B cell (primary cell): ENCODE data around the gene UBAC2. TPM values are rescaled to one million over a fixed set of nuclear protein-coding genes. Genes with fewer than 3 reads are reported as not detected.
"Not testable (repeated sequence)": the region's sequence is repeated elsewhere in the genome, so short reads cannot be mapped to it uniquely, and the experiment has no call there.

ENCODE experiments used
- ATAC-seq: fragments of 200-7000 bp; cut with Tn5 transposase; one replicate; pipeline ENCODE4 v1.10.0; 2021; ENCODE audit warnings: low read depth, mild to moderate bottlenecking, moderate number of reproducible peaks, moderate library complexity
- CTCF ChIA-PET: fragments of 350-600 bp; sonication (Branson Sonifier 250); formaldehyde crosslinking; loops from one replicate; lab custom pipeline; 2021; ENCODE audit warnings: antibody characterized with exemption, inconsistent platforms; lab: Charles Lee
- POLR2A ChIA-PET: fragments of 350-600 bp; sonication (Branson Sonifier 250); formaldehyde crosslinking; loops from one replicate; lab custom pipeline; 2021; ENCODE audit warnings: antibody characterized with exemption; lab: Charles Lee
- DNase-seq: peaks from one replicate; pipeline ENCODE4 v3.0.0; 2013
- H2AFZ ChIP-seq: 2 replicates; pipeline ENCODE4 v1.6.1; 2012; ENCODE audit warnings: mild to moderate bottlenecking, low read depth, low read length; ENCODE audit not compliant: insufficient read depth, poor library complexity, severe bottlenecking
- H3K27ac ChIP-seq, 2 donors: 1 replicate in 1 of 2; 2 replicates in 1 of 2; pipeline ENCODE4 v1.5.1; 2012 to 2013; ENCODE audit warnings: low read length in 2 of 2, mild to moderate bottlenecking in 2 of 2, moderate library complexity in 1 of 2
- H3K27me3 ChIP-seq, 4 experiments: fragments of 200-600 bp in 1 of 4; sonication (generic) in 1 of 4; replicated peaks in 1 of 4; 1 replicate in 2 of 4; 2 replicates in 2 of 4; pipeline versions ENCODE4 v1.6.1 to v1.7.0; 2013 to 2016; ENCODE audit warnings: low read length in 3 of 4, mild to moderate bottlenecking in 2 of 4, mixed read lengths in 1 of 4, moderate library complexity in 1 of 4; ENCODE audit not compliant: insufficient read depth in 4 of 4, control insufficient read depth in 3 of 4; ENCODE audit errors: control extremely low read depth in 1 of 4
- H3K36me3 ChIP-seq, 2 experiments: replicated peaks in 1 of 2; 1 replicate in 1 of 2; 2 replicates in 1 of 2; pipeline versions ENCODE4 v1.6.1 to v1.7.1; 2013; ENCODE audit warnings: low read length in 1 of 2; ENCODE audit not compliant: insufficient read depth in 2 of 2, control insufficient read depth in 1 of 2; ENCODE audit errors: control extremely low read depth in 1 of 2, extremely low read depth in 1 of 2
- H3K4me1 ChIP-seq, 2 donors: fragments of 200-600 bp in 1 of 2; sonication (generic) in 1 of 2; 1 replicate in 1 of 2; 2 replicates in 1 of 2; pipeline versions ENCODE4 v1.5.1 to v1.6.1; 2013 to 2017; ENCODE audit warnings: low read length in 2 of 2; ENCODE audit not compliant: control insufficient read depth in 2 of 2, insufficient read depth in 2 of 2
- H3K4me2 ChIP-seq: replicated peaks from 2 replicates; pipeline ENCODE3; 2012; ENCODE audit warnings: mild to moderate bottlenecking, low read depth, low read length; ENCODE audit not compliant: poor library complexity, severe bottlenecking
- H3K4me3 ChIP-seq, 5 experiments: fragments of 200-600 bp in 1 of 5; sonication (generic) in 1 of 5; 1 replicate in 3 of 5; 2 replicates in 2 of 5; pipeline versions ENCODE4 v1.5.1 to v1.7.0; 2011 to 2016; ENCODE audit warnings: low read length in 4 of 5, mild to moderate bottlenecking in 4 of 5, low read depth in 2 of 5, control low read depth in 1 of 5, moderate library complexity in 1 of 5; ENCODE audit not compliant: insufficient read depth in 1 of 5; ENCODE audit errors: control extremely low read depth in 1 of 5, extremely low read depth in 1 of 5
- H3K79me2 ChIP-seq: fragments of 200-600 bp; sonication (generic); one replicate; pipeline ENCODE4 v1.6.0; 2016; ENCODE audit warnings: low read length; ENCODE audit not compliant: control insufficient read depth, insufficient read depth
- H3K9ac ChIP-seq: fragments of 200-600 bp; sonication (generic); 2 replicates; pipeline ENCODE4 v1.6.1; 2017; ENCODE audit warnings: mild to moderate bottlenecking, low read length, moderate library complexity
- H3K9me3 ChIP-seq, 3 donors: one replicate each; pipeline versions ENCODE4 v1.6.1 to v1.7.1; 2013; ENCODE audit warnings: low read length in 2 of 3; ENCODE audit not compliant: control insufficient read depth in 2 of 3, insufficient read depth in 1 of 3; ENCODE audit errors: control extremely low read depth in 1 of 3
- H4K20me1 ChIP-seq: 2 replicates; pipeline ENCODE4 v1.6.0; 2012; ENCODE audit warnings: mild to moderate bottlenecking, low read length; ENCODE audit not compliant: insufficient read depth, control insufficient read depth, poor library complexity, severe bottlenecking
- H3K27ac Mint-ChIP-seq: one replicate; pipeline ENCODE4 v1.8.0; 2021; ENCODE audit warnings: mixed read lengths
- H3K27me3 Mint-ChIP-seq: one replicate; pipeline ENCODE4 v1.8.0; 2021; ENCODE audit warnings: mixed read lengths
- H3K4me1 Mint-ChIP-seq: one replicate; pipeline ENCODE4 v1.8.0; 2021; ENCODE audit warnings: mixed read lengths
- H3K4me3 Mint-ChIP-seq: one replicate; pipeline ENCODE4 v1.8.0; 2021; ENCODE audit warnings: mixed read lengths
- H3K9me3 Mint-ChIP-seq: one replicate; pipeline ENCODE4 v1.8.0; 2022; ENCODE audit warnings: mixed read lengths; ENCODE audit not compliant: insufficient read depth
- CTCF ChIP-seq: fragments of 200-600 bp; IDR thresholded peaks from one replicate; pipeline ENCODE4 v1.8.0; 2022; ENCODE audit warnings: antibody characterized with exemption, mild to moderate bottlenecking
- EZH2 ChIP-seq: IDR thresholded peaks from 2 replicates; pipeline ENCODE4 v1.6.1; 2012; ENCODE audit warnings: borderline replicate concordance, low read depth, mild to moderate bottlenecking, moderate library complexity, low read length; ENCODE audit not compliant: insufficient read depth, poor library complexity, severe bottlenecking
- WGBS: methylation state at CpG from one replicate; pipeline ENCODE4 v1.1.5; 2013; ENCODE audit warnings: missing lambda C conversion rate; ENCODE audit not compliant: insufficient coverage; 5-methylcytosine and 5-hydroxymethylcytosine counted together
- intact Hi-C: fragments of 100-400 bp; cut with micrococcal nuclease; formaldehyde crosslinking; loops from one replicate; pipeline ENCODE4 v1.10.0; 2022
- polyA plus RNA-seq: library from polyadenylated mRNA; depleted of rRNA; stranded (reverse); fragments of >200 nt; gene quantifications from 2 replicates; pipeline ENCODE4 v1.2.3, GENCODE V29; 2012
- total RNA-seq, 2 donors: library from RNA; stranded (reverse); fragments of 120-200 nt in 1 of 2; gene quantifications; 1 replicate in 1 of 2; 2 replicates in 1 of 2; pipeline versions ENCODE4 v1.2.3 to v1.2.4, GENCODE V29; 2013 to 2022

The UBAC2 gene
- total and polyA plus RNA-seq, 2 donors (not counting 1 experiment from before 2014, with no cell fraction given) = 56.3 to 60.8 TPM

- TF ChIP-seq EZH2 (no peak), CTCF (no peak)
- intact Hi-C loops = loop anchor here (1.0 to 2.0 kb wide), 5 partner anchors 14 to 191 kb away; no protein-coding TSS in a partner anchor
- DNase-seq = peak; percentile 87
- Histone ChIP-seq H4K20me1 (peaks cover 29% of the 10 kb centered on the region), H3K4me1 (peaks cover 84 to 86% of the 10 kb centered on the region in 2 donors), H3K79me2 (peaks cover 97% of the 10 kb centered on the region), H3K36me3 (peaks cover 0 to 4% of the 10 kb centered on the region in 2 experiments), H3K27me3 (no peaks in the 10 kb centered on the region), H3K27ac (peak overlapping the region; percentile 65 to 74), H3K9ac (peak overlapping the region; percentile 57), H3K4me3 (peak overlapping the region; percentile 16 to 56 (median 49)), H2AFZ (no peak overlapping the region), H3K4me2 (peak overlapping the region; percentile 78), H3K9me3 (no peaks in the 10 kb centered on the region)
- WGBS = 4% methylated on average over 6 of the region's 13 CpGs
- peaks cover 77% of the 10 kb centered on the region for H3K4me1 Mint-ChIP-seq
- ChIA-PET POLR2A (interaction anchor here (0.5 to 1.7 kb wide), 3 partner anchors 23 to 84 kb away, joined by 4 to 5 read pairs (median 5); partner anchors contain the start of gene GPR18), CTCF (interaction anchor here (1.3 to 6.4 kb wide), 4 partner anchors 23 to 50 kb away, joined by 3 to 43 read pairs (median 27); partner anchors contain the start of gene GPR18)
- peak overlapping the region; percentile 80 for H3K27ac Mint-ChIP-seq
- H3K4me3 Mint-ChIP-seq = peak overlapping the region; percentile 86
- H3K9me3 Mint-ChIP-seq = no peaks in the 10 kb centered on the region
- ATAC-seq = peak; percentile 79
- no peaks in the 10 kb centered on the region for H3K27me3 Mint-ChIP-seq
These were observed 28.4 kb downstream of the UBAC2 start for GRCh38 chr13:99228737-99229691.

- H3K4me3 Mint-ChIP-seq, H3K9ac ChIP-seq, H3K36me3 ChIP-seq, H3K27ac Mint-ChIP-seq, H3K27me3 Mint-ChIP-seq, H3K4me3 ChIP-seq, H3K27ac ChIP-seq, ATAC-seq, H3K9me3 ChIP-seq, H3K27me3 ChIP-seq, H3K9me3 Mint-ChIP-seq, H2AFZ ChIP-seq, DNase-seq, intact Hi-C loops: not testable (repeated sequence)
- ChIA-PET CTCF (interaction anchor here (1.4 to 6.4 kb wide), 8 partner anchors 22 to 54 kb away, joined by 5 to 43 read pairs (median 13); partner anchors contain the start of genes GPR18 and UBAC2), POLR2A (interaction anchor here (1.8 kb wide), 1 partner anchor 27 kb away, joined by 4 read pairs; no protein-coding TSS in a partner anchor)
- H3K4me2 ChIP-seq = peak overlapping the region; percentile 61
- H3K79me2 ChIP-seq = peaks cover 97% of the 10 kb centered on the region
- peaks cover 20% of the 10 kb centered on the region for H4K20me1 ChIP-seq
- H3K4me1 Mint-ChIP-seq = peaks cover 77% of the 10 kb centered on the region
- WGBS = 97% methylated on average over 3 of the region's 12 CpGs
- H3K4me1 ChIP-seq = peaks cover 82% of the 10 kb centered on the region in 2 donors
These were observed 29.9 kb downstream of the UBAC2 start for GRCh38 chr13:99230588-99230987.
